Measurements from ENCODE around the gene CHMP5.

CHMP5 gene

GRCh38 chr9:33318225-33318624 lies 53.4 kb downstream of the CHMP5 start:
- no peak for DNase-seq (ENCODE audit: low spot score)

- DNase-seq (ENCODE audit: low spot score): no peak
Measured at GRCh38 chr9:33318781-33319180, 53.9 kb downstream of the CHMP5 start.

- DNase-seq (ENCODE audit: low spot score): no peak
Measured at GRCh38 chr9:33320230-33320567, 55.4 kb downstream of the CHMP5 start.

GRCh38 chr9:33320568-33321261 lies 55.9 kb downstream of the CHMP5 start:
- peak; percentile 57 for DNase-seq (ENCODE audit: low spot score)

- peak; percentile 34 for DNase-seq (ENCODE audit: low spot score)
Measured at GRCh38 chr9:33329117-33329563, 64.3 kb downstream of the CHMP5 start.

- no peak for DNase-seq (ENCODE audit: low spot score)
Measured at GRCh38 chr9:33329979-33330378, 65.1 kb downstream of the CHMP5 start.

GRCh38 chr9:33331377-33331891 lies 66.6 kb downstream of the CHMP5 start:
- DNase-seq (ENCODE audit: low spot score): no peak

All from RKO (cell line).